Measurements from ENCODE around the gene PRSS53.

PRSS53 gene

DNA sequence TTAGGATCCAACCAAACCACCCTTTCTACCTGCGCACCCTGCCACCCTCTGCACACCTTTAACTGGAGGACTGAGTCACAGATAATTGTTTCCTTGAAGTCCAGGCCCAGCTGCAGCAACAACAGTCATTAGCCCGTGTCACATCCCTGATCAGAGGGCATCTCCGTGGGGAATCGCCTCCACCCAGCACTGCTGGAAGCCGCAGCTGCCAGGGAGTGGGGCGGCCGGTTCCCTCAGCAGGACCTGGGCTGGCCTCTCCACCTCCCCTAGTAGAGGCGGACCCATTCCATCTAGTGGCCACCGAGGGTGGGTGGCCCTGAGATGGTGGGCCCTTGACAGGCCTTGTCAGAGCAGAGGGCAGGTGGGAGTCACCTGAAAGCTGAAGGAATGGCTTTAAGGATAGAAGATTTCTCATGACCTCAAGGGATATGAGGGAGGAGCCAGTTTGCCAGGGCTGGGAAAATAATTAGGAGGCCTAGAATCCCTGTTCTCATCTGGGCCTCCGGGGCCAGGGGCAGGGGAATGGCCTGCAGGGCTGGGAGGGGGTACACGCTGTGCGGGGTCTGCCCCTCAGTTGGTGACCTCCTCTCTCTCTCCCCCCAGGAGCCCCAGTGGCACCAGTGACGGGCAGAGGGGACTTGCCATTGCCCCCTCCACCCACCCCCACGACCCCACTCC lies 6.2 kb downstream of the PRSS53 start:
- no peak for DNase-seq
- in situ Hi-C loops (cut with HindIII; ENCODE audit: low pct_ligation_motif_present, low pct_unique_long_range_greater_than_20kb, low sequenced_read_pairs) = no loop called here

DNA sequence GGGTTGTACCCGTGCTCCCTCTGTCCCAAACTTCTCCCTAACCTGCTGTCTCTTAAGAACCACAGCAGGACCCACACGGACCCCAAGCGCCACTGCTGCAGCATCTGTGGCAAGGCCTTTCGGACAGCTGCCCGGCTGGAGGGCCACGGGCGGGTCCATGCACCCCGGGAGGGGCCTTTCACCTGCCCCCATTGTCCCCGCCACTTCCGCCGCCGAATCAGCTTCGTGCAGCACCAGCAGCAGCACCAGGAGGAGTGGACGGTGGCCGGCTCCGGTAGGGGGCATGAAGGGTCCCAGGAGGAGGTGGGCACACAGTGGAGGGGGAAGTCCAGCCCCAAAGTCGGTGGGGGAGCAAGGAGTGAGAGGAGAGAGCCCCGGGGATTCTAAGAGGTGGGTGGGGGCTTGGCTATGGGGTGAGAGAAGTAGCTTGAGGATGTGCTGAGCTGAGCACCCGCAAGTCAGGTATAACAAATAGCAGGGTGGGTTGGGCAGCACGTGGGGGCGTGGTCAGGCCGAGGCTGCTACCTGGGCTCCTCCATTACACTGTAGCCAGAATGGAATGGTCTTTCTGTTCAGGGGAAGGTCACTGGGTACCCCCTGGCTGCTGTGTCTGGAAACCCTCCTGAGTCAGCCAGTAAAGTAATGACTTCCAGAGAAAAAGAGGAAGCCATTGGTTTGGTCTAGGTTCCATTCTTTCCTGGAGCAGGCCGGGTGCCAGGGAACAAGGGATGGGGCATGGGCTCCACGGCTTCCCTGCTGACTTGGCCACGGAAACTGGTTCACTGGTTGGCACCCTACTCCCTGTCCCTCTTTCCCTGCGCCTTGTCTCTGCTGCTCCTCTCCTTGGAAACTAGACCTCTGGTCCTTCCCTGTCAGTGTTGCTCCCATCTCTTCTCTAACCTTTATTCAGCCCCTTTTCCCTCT lies 7.1 kb downstream of the PRSS53 start:
- DNase-seq = no peak
- in situ Hi-C loops (cut with HindIII; ENCODE audit: low pct_ligation_motif_present, low pct_unique_long_range_greater_than_20kb, low sequenced_read_pairs) = no loop called here

DNA sequence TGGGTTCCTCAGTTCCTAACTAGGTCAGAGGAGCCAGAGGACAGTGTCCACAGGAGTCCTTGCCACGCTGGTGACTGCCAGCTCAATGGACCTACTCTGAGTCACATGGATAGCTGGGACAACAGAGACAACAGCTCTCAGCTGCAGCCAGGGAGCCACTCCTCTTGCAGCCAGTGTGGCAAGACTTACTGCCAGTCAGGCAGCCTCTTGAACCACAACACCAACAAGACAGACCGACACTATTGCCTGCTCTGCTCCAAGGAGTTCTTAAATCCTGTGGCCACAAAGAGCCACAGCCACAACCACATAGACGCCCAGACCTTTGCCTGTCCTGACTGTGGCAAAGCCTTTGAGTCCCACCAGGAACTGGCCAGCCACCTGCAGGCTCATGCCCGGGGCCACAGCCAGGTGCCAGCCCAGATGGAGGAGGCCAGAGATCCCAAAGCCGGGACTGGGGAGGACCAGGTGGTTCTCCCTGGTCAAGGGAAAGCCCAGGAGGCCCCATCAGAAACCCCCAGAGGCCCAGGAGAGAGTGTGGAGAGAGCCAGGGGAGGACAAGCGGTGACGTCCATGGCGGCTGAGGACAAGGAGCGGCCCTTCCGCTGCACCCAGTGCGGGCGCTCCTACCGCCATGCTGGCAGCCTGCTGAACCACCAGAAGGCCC lies 7.9 kb downstream of the PRSS53 start:
- in situ Hi-C loops (cut with HindIII; ENCODE audit: low pct_ligation_motif_present, low pct_unique_long_range_greater_than_20kb, low sequenced_read_pairs) = no loop called here

DNA sequence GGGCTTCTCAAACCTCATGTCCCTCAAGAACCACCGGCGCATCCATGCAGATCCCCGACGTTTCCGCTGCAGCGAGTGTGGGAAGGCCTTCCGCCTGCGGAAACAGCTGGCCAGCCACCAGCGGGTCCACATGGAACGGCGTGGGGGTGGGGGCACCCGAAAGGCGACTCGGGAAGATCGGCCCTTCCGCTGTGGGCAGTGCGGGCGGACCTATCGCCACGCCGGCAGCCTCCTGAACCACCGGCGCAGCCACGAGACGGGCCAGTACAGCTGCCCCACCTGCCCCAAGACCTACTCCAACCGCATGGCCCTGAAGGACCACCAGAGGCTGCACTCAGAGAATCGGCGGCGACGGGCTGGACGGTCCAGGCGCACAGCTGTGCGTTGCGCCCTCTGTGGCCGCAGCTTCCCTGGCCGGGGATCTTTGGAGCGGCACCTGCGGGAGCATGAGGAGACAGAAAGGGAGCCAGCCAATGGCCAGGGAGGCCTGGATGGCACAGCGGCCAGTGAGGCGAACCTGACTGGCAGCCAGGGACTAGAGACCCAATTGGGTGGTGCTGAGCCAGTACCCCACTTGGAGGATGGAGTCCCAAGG lies 8.6 kb downstream of the PRSS53 start:
- no peak for DNase-seq
- in situ Hi-C loops (cut with HindIII; ENCODE audit: low pct_ligation_motif_present, low pct_unique_long_range_greater_than_20kb, low sequenced_read_pairs) = no loop called here

More for the DNA sequence above, 7.9 kb downstream of the PRSS53 start:
- DNase-seq = no peak

DNA sequence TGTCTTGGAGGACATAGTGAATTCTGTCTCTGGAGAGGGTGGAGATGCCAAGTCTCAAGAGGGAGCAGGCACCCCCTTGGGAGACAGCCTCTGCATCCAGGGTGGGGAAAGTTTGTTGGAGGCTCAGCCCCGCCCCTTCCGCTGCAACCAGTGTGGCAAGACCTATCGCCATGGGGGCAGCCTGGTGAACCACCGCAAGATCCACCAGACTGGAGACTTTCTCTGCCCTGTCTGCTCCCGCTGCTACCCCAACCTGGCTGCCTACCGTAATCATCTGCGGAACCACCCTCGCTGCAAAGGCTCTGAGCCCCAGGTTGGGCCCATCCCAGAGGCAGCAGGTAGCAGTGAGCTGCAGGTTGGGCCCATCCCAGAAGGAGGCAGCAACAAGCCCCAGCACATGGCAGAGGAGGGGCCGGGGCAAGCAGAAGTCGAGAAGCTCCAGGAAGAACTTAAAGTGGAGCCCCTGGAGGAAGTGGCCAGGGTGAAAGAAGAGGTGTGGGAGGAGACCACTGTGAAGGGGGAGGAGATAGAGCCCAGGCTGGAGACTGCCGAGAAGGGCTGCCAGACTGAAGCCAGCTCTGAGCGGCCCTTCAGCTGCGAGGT lies 9.3 kb downstream of the PRSS53 start:
- in situ Hi-C loops (cut with HindIII; ENCODE audit: low pct_ligation_motif_present, low pct_unique_long_range_greater_than_20kb, low sequenced_read_pairs) = no loop called here
- no peak for DNase-seq

DNA sequence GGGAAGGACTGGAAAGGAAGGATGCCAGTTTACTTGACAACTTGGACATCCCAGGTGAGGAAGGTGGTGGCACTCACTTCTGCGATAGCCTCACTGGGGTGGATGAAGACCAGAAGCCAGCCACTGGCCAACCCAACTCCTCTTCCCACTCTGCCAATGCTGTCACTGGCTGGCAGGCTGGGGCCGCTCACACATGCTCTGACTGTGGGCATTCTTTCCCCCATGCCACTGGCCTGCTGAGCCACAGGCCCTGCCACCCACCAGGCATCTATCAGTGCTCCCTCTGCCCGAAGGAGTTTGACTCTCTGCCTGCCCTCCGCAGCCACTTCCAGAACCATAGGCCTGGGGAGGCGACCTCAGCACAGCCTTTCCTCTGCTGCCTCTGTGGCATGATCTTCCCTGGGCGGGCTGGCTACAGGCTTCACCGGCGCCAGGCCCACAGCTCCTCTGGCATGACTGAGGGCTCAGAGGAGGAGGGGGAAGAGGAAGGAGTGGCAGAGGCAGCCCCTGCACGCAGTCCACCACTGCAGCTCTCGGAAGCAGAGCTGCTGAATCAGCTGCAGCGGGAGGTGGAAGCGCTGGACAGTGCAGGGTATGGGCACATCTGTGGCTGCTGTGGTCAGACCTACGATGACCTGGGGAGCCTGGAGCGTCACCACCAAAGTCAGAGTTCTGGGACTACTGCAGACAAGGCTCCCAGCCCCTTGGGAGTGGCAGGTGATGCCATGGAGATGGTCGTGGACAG lies 10.0 kb downstream of the PRSS53 start:
- in situ Hi-C loops (cut with HindIII; ENCODE audit: low pct_ligation_motif_present, low pct_unique_long_range_greater_than_20kb, low sequenced_read_pairs) = no loop called here

DNA sequence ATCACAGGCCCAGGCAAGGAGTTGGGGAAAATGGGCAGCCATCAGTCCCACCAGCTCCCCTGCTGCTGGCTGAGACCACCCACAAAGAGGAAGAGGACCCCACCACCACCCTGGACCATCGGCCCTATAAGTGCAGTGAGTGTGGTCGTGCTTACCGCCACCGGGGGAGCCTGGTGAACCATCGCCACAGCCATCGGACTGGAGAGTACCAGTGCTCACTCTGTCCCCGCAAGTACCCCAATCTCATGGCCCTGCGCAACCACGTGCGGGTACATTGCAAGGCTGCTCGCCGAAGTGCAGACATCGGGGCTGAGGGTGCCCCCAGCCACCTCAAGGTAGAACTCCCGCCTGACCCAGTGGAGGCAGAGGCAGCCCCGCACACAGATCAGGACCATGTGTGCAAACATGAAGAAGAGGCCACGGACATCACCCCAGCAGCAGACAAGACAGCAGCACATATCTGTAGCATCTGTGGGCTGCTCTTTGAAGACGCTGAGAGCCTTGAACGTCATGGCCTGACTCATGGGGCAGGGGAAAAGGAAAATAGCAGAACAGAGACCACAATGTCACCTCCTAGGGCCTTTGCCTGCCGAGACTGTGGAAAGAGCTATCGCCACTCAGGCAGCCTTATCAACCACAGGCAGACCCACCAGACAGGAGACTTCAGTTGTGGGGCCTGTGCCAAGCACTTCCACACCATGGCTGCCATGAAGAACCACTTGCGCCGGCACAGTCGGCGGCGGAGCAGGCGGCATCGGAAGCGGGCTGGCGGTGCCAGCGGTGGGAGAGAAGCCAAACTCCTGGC lies 10.9 kb downstream of the PRSS53 start:
- DNase-seq = no peak
- in situ Hi-C loops (cut with HindIII; ENCODE audit: low pct_ligation_motif_present, low pct_unique_long_range_greater_than_20kb, low sequenced_read_pairs) = no loop called here

More for the DNA sequence above, 10.0 kb downstream of the PRSS53 start:
- no peak for DNase-seq

DNA sequence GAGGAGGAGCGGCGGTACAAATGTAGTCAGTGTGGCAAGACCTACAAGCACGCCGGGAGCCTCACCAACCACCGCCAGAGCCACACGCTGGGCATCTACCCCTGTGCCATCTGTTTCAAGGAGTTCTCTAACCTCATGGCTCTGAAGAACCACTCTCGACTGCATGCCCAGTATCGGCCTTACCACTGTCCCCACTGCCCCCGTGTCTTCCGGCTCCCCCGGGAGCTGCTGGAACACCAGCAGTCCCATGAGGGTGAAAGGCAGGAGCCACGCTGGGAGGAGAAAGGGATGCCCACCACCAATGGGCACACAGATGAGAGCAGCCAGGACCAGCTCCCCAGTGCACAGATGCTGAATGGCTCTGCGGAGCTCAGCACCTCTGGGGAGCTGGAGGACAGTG lies 11.7 kb downstream of the PRSS53 start:
- in situ Hi-C loops (cut with HindIII; ENCODE audit: low pct_ligation_motif_present, low pct_unique_long_range_greater_than_20kb, low sequenced_read_pairs) = no loop called here
- no peak for DNase-seq

DNA sequence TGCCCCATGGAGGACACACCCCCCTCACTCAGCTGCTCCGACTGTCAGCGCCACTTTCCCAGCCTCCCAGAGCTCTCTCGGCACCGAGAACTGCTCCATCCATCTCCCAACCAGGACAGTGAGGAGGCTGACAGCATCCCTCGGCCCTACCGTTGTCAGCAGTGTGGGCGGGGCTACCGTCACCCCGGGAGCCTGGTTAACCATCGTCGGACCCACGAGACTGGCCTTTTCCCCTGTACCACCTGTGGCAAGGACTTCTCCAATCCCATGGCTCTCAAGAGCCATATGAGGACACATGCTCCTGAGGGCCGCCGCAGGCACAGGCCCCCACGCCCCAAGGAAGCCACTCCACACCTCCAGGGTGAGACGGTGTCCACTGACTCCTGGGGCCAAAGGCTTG lies 12.4 kb downstream of the PRSS53 start:
- no peak for DNase-seq
- in situ Hi-C loops (cut with HindIII; ENCODE audit: low pct_ligation_motif_present, low pct_unique_long_range_greater_than_20kb, low sequenced_read_pairs) = no loop called here

DNA sequence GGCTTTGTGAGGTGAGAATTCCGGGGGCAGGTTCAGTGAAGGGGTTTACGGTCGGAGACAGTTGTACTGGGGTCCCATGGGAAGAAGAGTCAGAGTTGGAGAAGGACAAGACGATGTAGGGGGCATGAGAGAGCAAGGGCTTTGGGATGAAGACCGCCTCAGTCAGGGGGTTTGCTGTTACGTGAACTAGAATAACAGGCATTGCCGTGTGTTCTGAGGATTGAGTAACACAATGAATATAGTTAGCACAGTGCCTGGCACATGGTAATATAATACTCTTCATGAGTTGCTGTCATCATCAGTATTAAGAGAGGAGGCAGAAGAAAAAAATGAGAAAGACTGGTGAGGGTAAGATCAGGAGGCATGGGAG lies 13.9 kb downstream of the PRSS53 start:
- no peak for DNase-seq

DNA sequence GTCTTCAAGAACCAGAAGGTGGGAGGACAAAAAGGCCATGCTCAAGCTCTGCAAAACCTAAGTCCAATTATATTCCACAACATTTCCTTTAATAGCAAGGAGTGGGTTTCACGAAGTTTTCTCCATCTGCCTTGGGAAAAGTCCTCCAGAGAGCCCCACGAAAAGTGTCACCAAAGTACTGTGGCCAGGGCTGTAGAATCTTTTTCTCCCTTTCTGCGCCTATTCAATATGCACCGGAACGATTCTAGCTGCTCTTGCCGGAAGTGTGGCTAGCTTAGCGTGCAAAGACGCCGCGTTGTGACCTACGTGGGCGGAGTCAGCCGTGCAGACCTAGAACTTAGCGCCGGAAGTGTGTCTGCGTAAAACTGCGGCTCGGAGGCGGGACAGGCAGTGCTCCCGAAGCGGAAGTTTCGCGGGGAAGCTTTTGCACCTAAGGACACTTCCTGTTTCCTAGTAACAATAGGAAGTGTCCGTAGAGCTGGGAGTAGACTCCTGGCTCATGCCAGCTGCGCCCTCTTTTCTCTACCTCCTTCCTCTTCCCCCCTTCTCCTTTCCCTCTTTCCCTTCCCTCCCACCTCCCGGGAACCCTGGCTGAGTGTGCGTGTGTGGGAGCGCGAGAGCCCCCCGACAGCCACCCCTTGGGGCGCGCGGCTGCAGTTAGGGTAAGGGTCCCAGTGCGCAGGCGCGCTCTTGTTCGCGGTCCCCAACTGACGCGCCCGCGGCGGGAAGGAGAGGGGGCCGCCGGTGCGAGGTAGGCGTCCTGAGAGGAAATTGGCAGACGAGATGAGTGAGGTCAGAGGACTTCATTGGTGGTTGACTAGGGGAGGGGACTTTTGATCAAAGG lies 14.6 kb downstream of the PRSS53 start, which contains the start of the genes ZNF646 and ZNF668:
ZNF646 (plus strand) TSS at position 453 of the 844 bp plus-strand sequence. CDS start 1,903 bp downstream, outside the sequence.
ZNF668 (minus strand) TSS at position 271 of the 844 bp plus-strand sequence. CDS start 9,781 bp downstream, outside the sequence.
- in situ Hi-C loops (cut with HindIII; ENCODE audit: low pct_ligation_motif_present, low pct_unique_long_range_greater_than_20kb, low sequenced_read_pairs) = no loop called here
- DNase-seq = peak; percentile 100

More for the DNA sequence above, 13.9 kb downstream of the PRSS53 start:
- in situ Hi-C loops (cut with HindIII; ENCODE audit: low pct_ligation_motif_present, low pct_unique_long_range_greater_than_20kb, low sequenced_read_pairs) = no loop called here

DNA sequence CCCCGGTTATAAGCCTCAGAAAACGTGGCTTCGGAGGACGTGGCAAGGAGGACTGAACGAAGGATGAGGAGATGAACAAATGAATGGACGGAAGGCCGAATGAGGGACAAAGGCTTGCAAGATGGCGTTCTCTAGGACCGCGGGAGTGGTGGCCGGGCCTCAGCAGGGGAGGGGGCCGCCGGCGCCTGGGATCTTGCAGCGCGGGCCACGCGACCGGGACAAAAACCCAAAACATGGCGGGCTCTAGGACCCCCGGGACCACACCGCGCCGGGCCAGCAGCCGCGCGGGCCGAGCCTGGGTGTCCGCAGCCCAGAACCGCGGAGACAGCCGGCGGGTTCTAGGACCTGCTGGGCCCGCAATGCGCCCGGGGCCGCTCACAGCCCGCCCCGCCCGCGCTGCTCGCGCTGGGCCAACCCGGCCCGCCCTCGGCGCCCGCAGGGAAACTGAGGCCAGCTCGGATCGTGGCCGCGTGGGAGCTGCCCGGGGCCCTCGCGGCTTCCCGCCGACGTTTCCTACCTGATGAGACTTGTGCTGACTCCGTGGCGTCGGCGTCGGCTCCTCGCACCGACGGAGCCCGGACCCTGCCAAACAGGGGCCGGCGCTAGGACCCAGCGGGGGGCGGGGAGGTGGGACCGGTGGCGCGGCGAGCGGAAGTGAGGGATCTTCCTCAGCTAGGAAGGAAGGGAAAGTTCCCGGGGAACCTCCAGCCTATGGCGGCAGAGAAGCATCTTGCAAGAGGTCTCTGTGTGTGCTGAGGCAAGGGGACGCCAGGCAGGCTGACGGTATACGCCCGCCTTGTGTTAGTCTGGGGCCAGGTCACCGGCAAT lies 15.4 kb downstream of the PRSS53 start:
- DNase-seq = peak; percentile 94

DNA sequence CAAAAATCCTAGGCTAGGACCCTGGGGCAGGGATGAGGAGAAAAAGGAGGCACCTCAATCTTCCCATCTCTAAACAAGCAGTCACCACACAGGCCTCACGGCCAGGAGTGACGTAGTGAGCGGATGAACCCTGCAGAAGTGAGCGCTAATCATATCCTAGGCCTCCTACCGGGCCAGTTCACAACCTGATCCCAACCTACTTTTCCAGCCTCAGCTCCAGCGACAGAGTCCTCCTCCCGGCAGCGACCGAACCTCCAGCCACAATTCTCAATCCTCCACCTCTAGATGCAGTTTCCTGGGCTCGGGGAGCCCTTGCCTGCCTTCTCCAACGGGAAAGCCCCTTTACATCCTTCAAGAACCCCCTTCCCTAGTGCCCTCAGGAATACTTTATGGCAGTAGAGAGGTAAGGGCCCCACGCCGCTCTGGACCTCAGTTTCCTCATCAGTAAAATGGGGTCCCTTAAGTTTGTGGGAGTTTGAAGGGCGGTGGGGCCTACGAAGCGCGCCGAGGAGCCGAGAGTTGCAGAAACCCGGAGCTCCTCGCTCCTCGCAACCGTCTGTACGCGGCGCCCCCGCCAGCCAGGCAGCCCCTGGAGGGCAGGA lies 16.1 kb downstream of the PRSS53 start:
- peak; percentile 35 for DNase-seq
- in situ Hi-C loops (cut with HindIII; ENCODE audit: low pct_ligation_motif_present, low pct_unique_long_range_greater_than_20kb, low sequenced_read_pairs) = no loop called here

More for the DNA sequence above, 15.4 kb downstream of the PRSS53 start:
- in situ Hi-C loops (cut with HindIII; ENCODE audit: low pct_ligation_motif_present, low pct_unique_long_range_greater_than_20kb, low sequenced_read_pairs) = no loop called here

DNA sequence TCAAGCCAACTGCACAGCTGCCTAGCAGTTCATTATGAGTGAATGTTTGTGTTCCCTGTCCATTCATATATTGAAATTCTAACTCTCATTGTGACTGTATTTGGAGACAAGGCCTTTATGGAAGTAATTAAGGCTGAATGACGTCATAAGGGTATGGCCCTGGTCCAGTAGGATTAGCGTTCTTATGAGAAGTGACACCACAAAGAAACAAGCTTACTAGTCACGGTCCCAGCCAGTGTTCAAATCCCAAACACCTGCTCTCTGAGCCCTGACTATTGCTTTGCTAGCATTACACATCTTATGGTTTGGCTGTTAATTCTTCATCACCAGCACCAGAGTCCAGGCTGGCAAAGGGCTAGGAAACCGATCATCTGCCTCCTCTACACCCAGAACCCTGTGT lies 16.9 kb downstream of the PRSS53 start:
- no peak for DNase-seq
- in situ Hi-C loops (cut with HindIII; ENCODE audit: low pct_ligation_motif_present, low pct_unique_long_range_greater_than_20kb, low sequenced_read_pairs) = no loop called here

DNA sequence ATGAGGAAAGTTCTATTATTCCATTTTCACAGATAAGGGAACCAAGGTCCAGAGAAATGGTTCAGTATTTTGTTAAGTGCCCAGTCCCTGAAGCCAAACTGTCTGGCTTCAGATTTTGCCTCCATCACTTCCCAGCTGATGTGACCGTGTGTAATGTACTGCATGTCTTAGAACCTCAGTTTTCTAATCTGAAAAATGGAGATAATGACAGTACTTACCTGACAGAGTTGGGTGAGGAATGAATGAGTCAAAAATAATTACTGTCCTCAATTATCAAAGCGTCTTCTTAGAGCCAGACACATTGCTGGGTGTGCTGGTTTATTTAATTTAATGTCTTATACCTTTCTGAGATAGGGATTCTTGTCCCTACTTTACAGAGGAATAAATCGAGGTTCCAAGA lies 21.4 kb downstream of the PRSS53 start:
- in situ Hi-C loops (cut with HindIII; ENCODE audit: low pct_ligation_motif_present, low pct_unique_long_range_greater_than_20kb, low sequenced_read_pairs) = no loop called here
- no peak for DNase-seq
